ENCODE data around the gene MX2.

GRCh38 chr21:41361786-41362604 is at the start of gene MX2:
- TF ChIP-seq CTCF (conservative IDR thresholded peaks at IDR 0.05; ENCODE audit: low read length) (no peak), EZH2phosphoT487 (IDR thresholded peaks at IDR 0.05; ENCODE audit: borderline replicate concordance, low read depth, low read length) (no peak)
